OCI-LY3 (cell line): ENCODE results near the gene KANSL2.
"Not testable (repeated sequence)": the region's sequence is repeated elsewhere in the genome, so short reads cannot be mapped to it uniquely, and the experiment has no call there.

Experiments used
- H2AFZ ChIP-seq: fragments of 200-600, 300-600 bp; shearing (Covaris generic); 2 replicates; pipeline ENCODE4 v1.6.0; 2014; ENCODE audit warnings: antibody characterized with exemption, low read depth, low read length
- H3K27ac ChIP-seq: fragments of 200-600, 300-600 bp; sonication (generic); 2 replicates; pipeline ENCODE4 v1.5.1; 2014; ENCODE audit warnings: mild to moderate bottlenecking, low read length, moderate library complexity, mixed read lengths
- H3K27me3 ChIP-seq: fragments of 200-600, 300-600 bp; sonication (generic); 2 replicates; pipeline ENCODE4 v1.6.1; 2014; ENCODE audit warnings: low read depth, low read length, mixed read lengths
- H3K36me3 ChIP-seq: fragments of 200-600, 300-600 bp; sonication (generic); replicated peaks from 2 replicates; pipeline ENCODE3; 2014; ENCODE audit warnings: low read depth, low read length, mixed read lengths
- H3K4me1 ChIP-seq: fragments of 300-600, 200-600 bp; sonication (generic); 2 replicates; pipeline ENCODE4 v1.6.1; 2014; ENCODE audit warnings: low read length, mixed read lengths
- H3K4me2 ChIP-seq: fragments of 200-600, 300-600 bp; sonication (generic); 2 replicates; pipeline ENCODE4 v1.6.1; 2014; ENCODE audit warnings: low read length, mixed read lengths
- H3K4me3 ChIP-seq: fragments of 300-600, 200-600 bp; sonication (generic); 2 replicates; pipeline ENCODE4 v1.5.1; 2014; ENCODE audit warnings: antibody characterized with exemption, mild to moderate bottlenecking, low read length, moderate library complexity
- H3K79me2 ChIP-seq: fragments of 300-600, 200-600 bp; shearing (Covaris generic); 2 replicates; pipeline ENCODE4 v1.6.1; 2014; ENCODE audit warnings: mild to moderate bottlenecking, low read length, mixed read lengths
- H3K9ac ChIP-seq: fragments of 300-600, 200-600 bp; shearing (Covaris generic); 2 replicates; pipeline ENCODE4 v1.6.0; 2014; ENCODE audit warnings: mild to moderate bottlenecking, low read length, moderate library complexity
- H3K9me3 ChIP-seq: fragments of 200-600, 300-600 bp; shearing (Covaris generic); 2 replicates; pipeline ENCODE4 v1.6.1; 2014; ENCODE audit warnings: low read length, mixed read lengths; ENCODE audit not compliant: insufficient read depth
- H4K20me1 ChIP-seq: fragments of 200-600, 300-600 bp; sonication (generic); 2 replicates; pipeline ENCODE4 v1.6.1; 2016; ENCODE audit warnings: low read length, mixed read lengths; ENCODE audit not compliant: insufficient read depth
- EZH2phosphoT487 ChIP-seq: fragments of 200-600 bp; shearing (Covaris generic); IDR thresholded peaks from 2 replicates; pipeline ENCODE4 v1.6.1; 2018; ENCODE audit warnings: antibody characterized with exemption, mixed run types, low read depth
- TF ChIP-seq, protein P1 (sequence below): fragments of 200-600, 300-600 bp; sonication (generic); IDR thresholded peaks from 2 replicates; pipeline ENCODE4 v1.5.1; 2014; ENCODE audit warnings: antibody characterized with exemption, low read length, low read depth

KANSL2 gene

DNA sequence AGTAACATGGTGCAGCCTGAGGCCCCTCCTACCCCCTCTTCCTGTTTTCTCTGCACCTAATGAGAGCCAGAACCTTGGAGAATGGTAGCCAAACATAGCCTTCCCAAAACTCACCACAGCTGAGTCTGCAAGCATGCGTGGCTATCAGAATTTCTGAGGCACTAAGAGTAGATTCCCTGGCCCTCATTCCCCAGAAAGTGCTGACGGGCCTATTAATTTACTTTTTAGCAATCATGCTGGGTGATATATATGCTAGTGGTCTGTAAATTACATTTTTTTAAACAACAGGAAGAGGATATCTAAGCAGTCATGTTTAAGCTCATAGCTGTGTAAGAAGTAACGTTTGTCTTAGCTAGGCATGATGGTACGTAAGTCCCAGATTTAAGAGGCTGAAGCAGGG is 30.4 kb downstream of the KANSL2 start:
- Histone ChIP-seq H3K27ac (no peak overlapping the region), H3K36me3 (peaks cover 43% of the 10 kb centered on the region), H4K20me1 (no peaks in the 10 kb centered on the region), H3K4me1 (no peaks in the 10 kb centered on the region), H3K9ac (no peak overlapping the region), H3K79me2 (no peaks in the 10 kb centered on the region), H3K27me3 (no peaks in the 10 kb centered on the region), H3K4me3 (no peak overlapping the region), H3K9me3 (no peaks in the 10 kb centered on the region), H2AFZ (no peak overlapping the region), H3K4me2 (no peak overlapping the region)
- TF ChIP-seq EZH2phosphoT487 = no peak
- TF ChIP-seq, protein P1, sequence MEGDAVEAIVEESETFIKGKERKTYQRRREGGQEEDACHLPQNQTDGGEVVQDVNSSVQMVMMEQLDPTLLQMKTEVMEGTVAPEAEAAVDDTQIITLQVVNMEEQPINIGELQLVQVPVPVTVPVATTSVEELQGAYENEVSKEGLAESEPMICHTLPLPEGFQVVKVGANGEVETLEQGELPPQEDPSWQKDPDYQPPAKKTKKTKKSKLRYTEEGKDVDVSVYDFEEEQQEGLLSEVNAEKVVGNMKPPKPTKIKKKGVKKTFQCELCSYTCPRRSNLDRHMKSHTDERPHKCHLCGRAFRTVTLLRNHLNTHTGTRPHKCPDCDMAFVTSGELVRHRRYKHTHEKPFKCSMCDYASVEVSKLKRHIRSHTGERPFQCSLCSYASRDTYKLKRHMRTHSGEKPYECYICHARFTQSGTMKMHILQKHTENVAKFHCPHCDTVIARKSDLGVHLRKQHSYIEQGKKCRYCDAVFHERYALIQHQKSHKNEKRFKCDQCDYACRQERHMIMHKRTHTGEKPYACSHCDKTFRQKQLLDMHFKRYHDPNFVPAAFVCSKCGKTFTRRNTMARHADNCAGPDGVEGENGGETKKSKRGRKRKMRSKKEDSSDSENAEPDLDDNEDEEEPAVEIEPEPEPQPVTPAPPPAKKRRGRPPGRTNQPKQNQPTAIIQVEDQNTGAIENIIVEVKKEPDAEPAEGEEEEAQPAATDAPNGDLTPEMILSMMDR = no peak

DNA sequence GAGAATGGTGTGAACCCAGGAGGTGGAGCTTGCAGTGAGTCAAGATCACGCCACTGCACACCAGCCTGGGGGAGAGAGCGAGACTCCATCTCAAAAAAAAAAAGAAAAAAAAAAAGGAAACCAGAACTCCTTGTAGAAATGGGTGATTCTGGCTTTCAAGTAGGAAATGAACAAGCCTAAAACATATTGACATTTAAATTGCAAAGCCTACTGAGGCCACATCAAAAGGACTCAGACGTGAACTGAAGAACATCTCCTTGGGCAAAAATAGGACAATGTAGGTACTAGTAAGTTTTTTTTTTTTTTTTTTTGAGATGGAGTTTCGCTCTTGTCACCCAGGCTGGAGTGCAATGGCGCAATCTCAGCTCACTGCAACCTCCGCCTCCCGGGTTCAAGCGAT is 36.7 kb downstream of the KANSL2 start:
- not testable (repeated sequence) for H2AFZ ChIP-seq, H4K20me1 ChIP-seq, H3K27ac ChIP-seq, H3K4me3 ChIP-seq, H3K4me2 ChIP-seq, H3K9ac ChIP-seq, H3K79me2 ChIP-seq, H3K27me3 ChIP-seq, H3K4me1 ChIP-seq, H3K9me3 ChIP-seq
- H3K36me3 ChIP-seq = peaks cover 37% of the 10 kb centered on the region

DNA sequence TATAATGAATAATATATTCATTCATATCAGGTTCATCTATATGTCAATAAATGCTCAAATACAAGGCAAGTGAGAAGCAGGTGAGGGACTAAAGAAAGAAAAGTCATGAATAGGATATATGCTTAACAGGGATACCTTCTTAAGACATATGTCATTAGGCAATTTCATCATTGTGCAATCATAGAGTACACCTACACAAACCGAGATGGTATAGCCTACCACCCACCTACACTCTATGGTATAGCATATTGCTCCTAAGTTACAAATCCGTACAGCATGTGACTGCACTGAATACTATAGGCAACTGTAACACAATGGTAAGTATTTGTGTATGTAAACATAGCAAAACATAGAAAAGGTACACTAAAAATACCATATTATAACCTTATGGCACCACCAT is 39.0 kb downstream of the KANSL2 start:
- Histone ChIP-seq H3K9me3 (no peaks in the 10 kb centered on the region), H3K4me3 (no peak overlapping the region), H4K20me1 (no peaks in the 10 kb centered on the region), H3K9ac (no peak overlapping the region), H3K79me2 (no peaks in the 10 kb centered on the region), H3K27me3 (no peaks in the 10 kb centered on the region), H2AFZ (no peak overlapping the region), H3K36me3 (peaks cover 37% of the 10 kb centered on the region), H3K4me1 (no peaks in the 10 kb centered on the region), H3K4me2 (no peak overlapping the region), H3K27ac (no peak overlapping the region)
- TF ChIP-seq EZH2phosphoT487 = no peak
- TF ChIP-seq, protein P1 = no peak

DNA sequence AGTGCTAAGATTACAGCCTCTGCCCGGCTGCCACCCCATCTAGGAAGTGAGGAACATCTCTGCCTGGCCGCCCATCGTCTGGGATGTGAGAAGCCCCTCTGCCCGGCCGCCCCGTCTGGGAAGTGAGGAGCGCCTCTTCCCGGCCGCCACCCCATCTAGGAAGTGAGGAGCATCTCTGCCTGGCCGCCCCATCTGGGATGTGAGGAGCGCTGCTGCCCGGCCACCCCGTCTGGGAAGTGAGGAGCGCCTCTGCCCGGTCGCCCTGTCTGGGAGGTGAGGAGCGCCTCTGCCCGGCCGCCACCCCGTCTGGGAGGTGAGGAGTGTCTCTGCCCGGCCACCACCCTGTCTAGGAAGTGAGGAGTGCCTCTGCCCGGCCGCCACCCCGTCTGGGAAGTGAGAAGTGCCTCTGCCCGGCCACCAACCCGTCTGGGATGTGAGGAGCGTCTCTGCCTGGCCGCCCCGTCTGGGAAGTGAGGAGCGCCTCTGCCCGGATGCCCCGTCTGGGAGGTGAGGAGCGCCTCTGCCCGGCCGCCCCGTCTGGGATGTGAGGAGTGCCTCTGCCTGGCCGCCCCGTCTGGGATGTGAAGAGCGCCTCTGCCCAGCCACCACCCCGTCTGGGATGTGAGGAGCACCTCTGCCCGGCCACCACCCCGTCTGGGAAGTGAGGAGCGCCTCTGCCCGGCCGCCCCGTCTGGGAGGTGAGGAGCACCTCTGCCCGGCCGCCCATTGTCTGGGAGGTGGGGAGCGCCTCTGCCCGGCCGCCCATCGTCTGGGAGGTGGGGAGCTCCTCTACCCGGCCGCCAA is 40.1 kb downstream of the KANSL2 start:
- H3K4me3 ChIP-seq, H3K9me3 ChIP-seq, H3K4me1 ChIP-seq, H3K4me2 ChIP-seq, H3K27me3 ChIP-seq, H3K9ac ChIP-seq, H2AFZ ChIP-seq, H3K79me2 ChIP-seq, H4K20me1 ChIP-seq, H3K27ac ChIP-seq: not testable (repeated sequence)
- H3K36me3 ChIP-seq = peaks cover 36% of the 10 kb centered on the region

DNA sequence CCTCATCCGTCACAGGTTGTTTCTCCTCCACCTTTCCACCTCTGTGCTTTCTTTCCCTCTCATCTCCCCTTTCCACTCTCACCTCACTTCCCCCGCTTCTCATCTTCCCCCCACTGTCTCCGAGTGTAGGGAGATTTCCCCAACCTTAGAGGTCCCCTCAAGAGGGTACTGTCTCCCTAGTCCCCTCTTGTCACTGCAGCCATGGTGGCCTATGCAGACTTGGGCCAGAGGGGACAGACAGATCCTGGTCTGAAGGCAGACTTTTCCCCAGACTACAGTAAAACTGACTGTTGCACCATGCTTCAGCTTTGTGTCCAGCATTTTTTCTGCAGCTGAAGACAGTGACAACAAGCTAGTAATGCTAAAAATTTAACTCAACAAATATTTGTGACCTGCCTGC is 41.2 kb downstream of the KANSL2 start:
- H3K27ac ChIP-seq = no peak overlapping the region
- peaks cover 27% of the 10 kb centered on the region for H3K36me3 ChIP-seq
- no peaks in the 10 kb centered on the region for H3K9me3 ChIP-seq
- no peaks in the 10 kb centered on the region for H3K4me1 ChIP-seq
- H3K4me3 ChIP-seq = no peak overlapping the region
- no peak overlapping the region for H3K9ac ChIP-seq
- TF ChIP-seq, protein P1 = no peak
- TF ChIP-seq EZH2phosphoT487 = no peak
- no peaks in the 10 kb centered on the region for H3K27me3 ChIP-seq
- no peaks in the 10 kb centered on the region for H4K20me1 ChIP-seq
- no peak overlapping the region for H2AFZ ChIP-seq
- no peak overlapping the region for H3K4me2 ChIP-seq
- H3K79me2 ChIP-seq = no peaks in the 10 kb centered on the region
